Ishikawa (cell line): Measurements from ENCODE around the gene UBE2D3.

Experiments
- CREB1 ChIP-seq: IDR thresholded peaks from 2 replicates; pipeline ENCODE4 v1.6.1; 2012; ENCODE audit warnings: low read depth
- EP300 ChIP-seq: IDR thresholded peaks from 2 replicates; pipeline ENCODE4 v1.6.1; 2012; ENCODE audit warnings: borderline replicate concordance
- RAD21 ChIP-seq: IDR thresholded peaks from 2 replicates; pipeline ENCODE4 v1.6.1; 2012; ENCODE audit warnings: low read depth
- REST ChIP-seq: IDR thresholded peaks from 2 replicates; pipeline ENCODE4 v1.6.1; 2012; ENCODE audit warnings: low read depth, mild to moderate bottlenecking
- TAF1 ChIP-seq: IDR thresholded peaks from 2 replicates; pipeline ENCODE4 v1.6.1; 2012; ENCODE audit warnings: low read depth, mild to moderate bottlenecking
- TCF12 ChIP-seq: IDR thresholded peaks from 2 replicates; pipeline ENCODE4 v1.6.1; 2012; ENCODE audit warnings: low read depth
- TF ChIP-seq, protein P1 (sequence below): IDR thresholded peaks from 2 replicates; pipeline ENCODE4 v1.6.1; 2012
- TF ChIP-seq, protein P2 (sequence below): IDR thresholded peaks from 2 replicates; pipeline ENCODE4 v1.6.1; 2012

GRCh38 chr4:102758241-102759160, 68.8 kb downstream of the UBE2D3 start:
- no peak for TF ChIP-seq TCF12
- no peak for TF ChIP-seq RAD21
- no peak for TF ChIP-seq TAF1
- TF ChIP-seq, protein P1, sequence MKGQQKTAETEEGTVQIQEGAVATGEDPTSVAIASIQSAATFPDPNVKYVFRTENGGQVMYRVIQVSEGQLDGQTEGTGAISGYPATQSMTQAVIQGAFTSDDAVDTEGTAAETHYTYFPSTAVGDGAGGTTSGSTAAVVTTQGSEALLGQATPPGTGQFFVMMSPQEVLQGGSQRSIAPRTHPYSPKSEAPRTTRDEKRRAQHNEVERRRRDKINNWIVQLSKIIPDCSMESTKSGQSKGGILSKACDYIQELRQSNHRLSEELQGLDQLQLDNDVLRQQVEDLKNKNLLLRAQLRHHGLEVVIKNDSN: no peak
- no peak for TF ChIP-seq CREB1
- TF ChIP-seq, protein P2, sequence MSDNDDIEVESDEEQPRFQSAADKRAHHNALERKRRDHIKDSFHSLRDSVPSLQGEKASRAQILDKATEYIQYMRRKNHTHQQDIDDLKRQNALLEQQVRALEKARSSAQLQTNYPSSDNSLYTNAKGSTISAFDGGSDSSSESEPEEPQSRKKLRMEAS: no peak
- no peak for TF ChIP-seq REST
- no peak for TF ChIP-seq EP300
